Measurements from ENCODE around the gene ANXA2. TPM values are rescaled to one million over a fixed set of nuclear protein-coding genes. Genes with fewer than 3 reads are reported as not detected.

Gene ANXA2
- polyA plus RNA-seq, 1 donor (not counting 4 experiments of a cell fraction or from before 2014, with no cell fraction given) = 11,017 TPM

DNA sequence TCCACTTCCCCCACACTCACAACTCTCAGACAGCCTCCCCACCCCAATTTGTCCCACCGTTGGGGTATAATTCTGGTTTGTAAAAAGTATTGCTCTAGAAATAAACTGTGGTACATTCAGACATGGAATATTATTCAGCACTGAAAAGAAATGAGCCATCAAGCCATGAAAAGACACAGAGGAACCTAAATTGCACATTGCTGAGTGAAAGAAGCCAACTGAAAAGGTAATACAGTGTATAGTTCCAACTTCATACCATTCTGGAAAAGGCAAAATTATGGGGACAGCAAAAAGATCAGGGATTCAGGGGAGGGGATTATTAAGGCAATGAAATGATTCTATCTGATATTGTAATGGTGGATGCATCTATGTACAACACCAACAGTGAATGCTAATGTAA lies 10.5 kb downstream of the ANXA2 start:
- Histone ChIP-seq H3K27ac (ENCODE audit: control insufficient read depth, insufficient read depth, low read length) (peak overlapping the region; percentile 59), H4K20me1 (ENCODE audit: control insufficient read depth, extremely low read depth, insufficient read depth, low read length) (peaks cover 89% of the 10 kb centered on the region), H3K4me2 (ENCODE audit: control insufficient read depth, extremely low read depth, insufficient read depth, low read depth, low read length) (peak overlapping the region; percentile 49), H3K4me1 (ENCODE audit: control insufficient read depth, extremely low read depth, insufficient read depth, low read length) (peaks cover 90% of the 10 kb centered on the region), H3K27me3 (ENCODE audit: control insufficient read depth, extremely low read depth, insufficient read depth, low read length) (no peaks in the 10 kb centered on the region), H3K79me2 (ENCODE audit: control insufficient read depth, insufficient read depth, low read length) (peaks cover 93% of the 10 kb centered on the region), H3K9me1 (ENCODE audit: control insufficient read depth, extremely low read depth, insufficient read depth, low read length) (peaks cover 3% of the 10 kb centered on the region), H3K9me3 (ENCODE audit: control insufficient read depth, low read depth, low read length) (no peaks in the 10 kb centered on the region), H3K36me3 (ENCODE audit: control insufficient read depth in 2 of 2, extremely low read depth in 1 of 2, insufficient read depth in 2 of 2, low read length in 2 of 2) (peaks cover 24 to 72% of the 10 kb centered on the region in 2 experiments), H2AFZ (ENCODE audit: control insufficient read depth, low read length) (no peak overlapping the region), H3K4me3 (ENCODE audit: control insufficient read depth in 2 of 3, extremely low read depth in 1 of 3, insufficient read depth in 2 of 3, low read depth in 1 of 3, low read length in 3 of 3) (no peak overlapping the region), H3K9ac (ENCODE audit: control insufficient read depth, extremely low read depth, insufficient read depth, low read length) (peak overlapping the region; percentile 34)
- dilution Hi-C loops (cut with MboI; ENCODE audit: extremely low pct_ligation_motif_present, low sequenced_read_pairs) = no loop called here
- DNase-seq (ENCODE audit: low read depth, low spot score) = peak; percentile 33
- no peak for FAIRE-seq
- TF ChIP-seq, protein P1, sequence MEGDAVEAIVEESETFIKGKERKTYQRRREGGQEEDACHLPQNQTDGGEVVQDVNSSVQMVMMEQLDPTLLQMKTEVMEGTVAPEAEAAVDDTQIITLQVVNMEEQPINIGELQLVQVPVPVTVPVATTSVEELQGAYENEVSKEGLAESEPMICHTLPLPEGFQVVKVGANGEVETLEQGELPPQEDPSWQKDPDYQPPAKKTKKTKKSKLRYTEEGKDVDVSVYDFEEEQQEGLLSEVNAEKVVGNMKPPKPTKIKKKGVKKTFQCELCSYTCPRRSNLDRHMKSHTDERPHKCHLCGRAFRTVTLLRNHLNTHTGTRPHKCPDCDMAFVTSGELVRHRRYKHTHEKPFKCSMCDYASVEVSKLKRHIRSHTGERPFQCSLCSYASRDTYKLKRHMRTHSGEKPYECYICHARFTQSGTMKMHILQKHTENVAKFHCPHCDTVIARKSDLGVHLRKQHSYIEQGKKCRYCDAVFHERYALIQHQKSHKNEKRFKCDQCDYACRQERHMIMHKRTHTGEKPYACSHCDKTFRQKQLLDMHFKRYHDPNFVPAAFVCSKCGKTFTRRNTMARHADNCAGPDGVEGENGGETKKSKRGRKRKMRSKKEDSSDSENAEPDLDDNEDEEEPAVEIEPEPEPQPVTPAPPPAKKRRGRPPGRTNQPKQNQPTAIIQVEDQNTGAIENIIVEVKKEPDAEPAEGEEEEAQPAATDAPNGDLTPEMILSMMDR (optimal IDR thresholded peaks at IDR 0.05 in 1 of 3, IDR thresholded peaks at IDR 0.05 in 1 of 3, conservative IDR thresholded peaks at IDR 0.05 in 1 of 3; ENCODE audit: extremely low read depth in 1 of 3, insufficient read depth in 2 of 3, low read length in 3 of 3) = no peak
- TF ChIP-seq EZH2 (IDR thresholded peaks at IDR 0.05; ENCODE audit: low read length) = no peak

DNA sequence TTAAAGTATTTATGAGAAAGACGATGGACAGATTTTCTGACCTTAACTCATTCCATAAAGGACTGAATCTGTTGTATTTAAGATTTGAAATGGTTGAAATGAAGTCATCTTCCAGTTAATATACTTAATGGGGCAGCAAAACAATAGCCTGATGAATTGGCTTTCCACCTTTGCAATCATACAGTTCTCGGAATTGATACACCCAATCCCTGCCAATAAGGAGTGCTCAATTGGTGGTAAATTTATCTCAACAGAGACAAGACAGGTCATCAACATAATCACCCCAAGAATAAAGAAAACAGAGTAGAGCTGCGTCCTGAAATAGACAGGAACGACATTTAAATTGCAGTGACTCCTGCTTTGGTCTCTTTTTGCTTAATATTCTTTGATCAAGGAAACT lies 11.2 kb downstream of the ANXA2 start:
- Histone ChIP-seq H3K9me1 (ENCODE audit: control insufficient read depth, extremely low read depth, insufficient read depth, low read length) (peaks cover 3% of the 10 kb centered on the region), H3K4me1 (ENCODE audit: control insufficient read depth, extremely low read depth, insufficient read depth, low read length) (peaks cover 89% of the 10 kb centered on the region), H4K20me1 (ENCODE audit: control insufficient read depth, extremely low read depth, insufficient read depth, low read length) (peaks cover 88% of the 10 kb centered on the region), H3K27ac (ENCODE audit: control insufficient read depth, insufficient read depth, low read length) (peak overlapping the region; percentile 59), H3K9ac (ENCODE audit: control insufficient read depth, extremely low read depth, insufficient read depth, low read length) (peak overlapping the region; percentile 34), H3K4me2 (ENCODE audit: control insufficient read depth, extremely low read depth, insufficient read depth, low read depth, low read length) (peak overlapping the region; percentile 49), H2AFZ (ENCODE audit: control insufficient read depth, low read length) (no peak overlapping the region), H3K79me2 (ENCODE audit: control insufficient read depth, insufficient read depth, low read length) (peaks cover 91% of the 10 kb centered on the region), H3K36me3 (ENCODE audit: control insufficient read depth in 2 of 2, extremely low read depth in 1 of 2, insufficient read depth in 2 of 2, low read length in 2 of 2) (peaks cover 26 to 71% of the 10 kb centered on the region in 2 experiments), H3K27me3 (ENCODE audit: control insufficient read depth, extremely low read depth, insufficient read depth, low read length) (no peaks in the 10 kb centered on the region), H3K9me3 (ENCODE audit: control insufficient read depth, low read depth, low read length) (no peaks in the 10 kb centered on the region), H3K4me3 (ENCODE audit: control insufficient read depth in 2 of 3, extremely low read depth in 1 of 3, insufficient read depth in 2 of 3, low read depth in 1 of 3, low read length in 3 of 3) (no peak overlapping the region)
- TF ChIP-seq EZH2 (IDR thresholded peaks at IDR 0.05; ENCODE audit: low read length) = no peak
- TF ChIP-seq, protein P1 (optimal IDR thresholded peaks at IDR 0.05 in 1 of 3, IDR thresholded peaks at IDR 0.05 in 1 of 3, conservative IDR thresholded peaks at IDR 0.05 in 1 of 3; ENCODE audit: extremely low read depth in 1 of 3, insufficient read depth in 2 of 3, low read length in 3 of 3) = no peak
- dilution Hi-C loops (cut with MboI; ENCODE audit: extremely low pct_ligation_motif_present, low sequenced_read_pairs) = no loop called here
- no peak for FAIRE-seq
- peak; percentile 38 for DNase-seq (ENCODE audit: low read depth, low spot score)
